ENCODE data around the gene CORO1A. TPM values are rescaled to one million over a fixed set of nuclear protein-coding genes. Genes with fewer than 3 reads are reported as not detected.

The CORO1A gene
- total RNA-seq, 1 experiment from 2014 or later, result 3.7 TPM

GRCh38 chr16:30141750-30142149 lies 41.7 kb upstream of the CORO1A start:
- Histone ChIP-seq H3K4me3 (ENCODE audit: low read depth in 2 of 2, low read length in 2 of 2) (no peak overlapping the region), H3K27me3 (ENCODE audit: control insufficient read depth, insufficient read depth, low read length) (no peaks in the 10 kb centered on the region), H3K36me3 (ENCODE audit: control insufficient read depth, insufficient read depth, low read length) (no peaks in the 10 kb centered on the region), H3K4me1 (ENCODE audit: control insufficient read depth, insufficient read depth, low read length) (no peaks in the 10 kb centered on the region), H3K27ac (ENCODE audit: low read length) (no peak overlapping the region), H3K9me3 (ENCODE audit: control insufficient read depth, insufficient read depth, low read depth, low read length) (no peaks in the 10 kb centered on the region)
- BruUV-seq (replicated peaks), result no TSS peak
- CTCF ChIA-PET, result no interaction called here
- ATAC-seq (no peak), DNase-seq (ENCODE audit: low read depth, low spot score) (no peak)
- in situ Hi-C loops (cut with HindIII; ENCODE audit: low pct_unique_long_range_greater_than_20kb, low sequenced_read_pairs), result no loop called here
- POLR2A ChIA-PET, result no interaction called here
- intact Hi-C loops (cut with micrococcal nuclease; ENCODE audit: unreplicated experiment), result no loop called here
- TF ChIP-seq TCF7L2 (IDR thresholded peaks at IDR 0.05; ENCODE audit: low read depth, low read length) (no peak), REST (IDR thresholded peaks at IDR 0.05; ENCODE audit: insufficient read depth in 1 of 2, low read depth in 2 of 2, low read length in 1 of 2) (no peak), CTCF (IDR thresholded peaks at IDR 0.05) (no peak), SIN3A (IDR thresholded peaks at IDR 0.05; ENCODE audit: borderline replicate concordance, insufficient read depth, low read depth, low read length) (no peak), POLR2AphosphoS5 (IDR thresholded peaks at IDR 0.05; ENCODE audit: low read depth, low read length) (no peak)

GRCh38 chr16:30142672-30143346 lies 40.6 kb upstream of the CORO1A start:
- ATAC-seq, result peak; percentile 83
- CTCF ChIA-PET, result interaction anchor here (0.6 to 0.8 kb wide), 3 partner anchors 43 to 276 kb away, joined by 3 to 4 read pairs (median 3); no protein-coding TSS in a partner anchor

More at GRCh38 chr16:30142672-30143346, 40.6 kb upstream of the CORO1A start:
- DNase-seq (ENCODE audit: low read depth, low spot score), result peak; percentile 15
- Histone ChIP-seq H3K36me3 (ENCODE audit: control insufficient read depth, insufficient read depth, low read length) (no peaks in the 10 kb centered on the region), H3K27ac (ENCODE audit: low read length) (no peak overlapping the region), H3K27me3 (ENCODE audit: control insufficient read depth, insufficient read depth, low read length) (no peaks in the 10 kb centered on the region), H3K4me1 (ENCODE audit: control insufficient read depth, insufficient read depth, low read length) (no peaks in the 10 kb centered on the region), H3K4me3 (ENCODE audit: low read depth in 2 of 2, low read length in 2 of 2) (no peak overlapping the region), H3K9me3 (ENCODE audit: control insufficient read depth, insufficient read depth, low read depth, low read length) (no peaks in the 10 kb centered on the region)
- TF ChIP-seq TCF7L2 (IDR thresholded peaks at IDR 0.05; ENCODE audit: low read depth, low read length) (no peak), CTCF (IDR thresholded peaks at IDR 0.05) (no peak; the same call in 1 of the 2 replicates), REST (IDR thresholded peaks at IDR 0.05; ENCODE audit: insufficient read depth in 1 of 2, low read depth in 2 of 2, low read length in 1 of 2) (no peak), POLR2AphosphoS5 (IDR thresholded peaks at IDR 0.05; ENCODE audit: low read depth, low read length) (no peak), SIN3A (IDR thresholded peaks at IDR 0.05; ENCODE audit: borderline replicate concordance, insufficient read depth, low read depth, low read length) (no peak)
- POLR2A ChIA-PET, result interaction anchor here (0.6 to 0.7 kb wide), 3 partner anchors 20 to 420 kb away, joined by 3 to 5 read pairs (median 3); partner anchors contain the start of gene MAPK3
- BruUV-seq (replicated peaks), result no TSS peak
- intact Hi-C loops (cut with micrococcal nuclease; ENCODE audit: unreplicated experiment) (no loop called here), in situ Hi-C loops (cut with HindIII; ENCODE audit: low pct_unique_long_range_greater_than_20kb, low sequenced_read_pairs) (no loop called here)
